ENCODE data around the gene ZRANB1. TPM values are rescaled to one million over a fixed set of nuclear protein-coding genes. Genes with fewer than 3 reads are reported as not detected.
"Not testable (repeated sequence)": the region's sequence is repeated elsewhere in the genome, so short reads cannot be mapped to it uniquely, and the experiment has no call there.

ZRANB1 gene
- total and polyA plus RNA-seq, 2 donors: 17.6 to 53.0 TPM

- DNase-seq (ENCODE audit: extremely low spot score): no peak
- no peak overlapping the region for H3K4me3 ChIP-seq (ENCODE audit: low read depth, low read length)
- no peaks in the 10 kb centered on the region for H3K36me3 ChIP-seq (ENCODE audit: insufficient read depth)
- H3K27ac ChIP-seq (ENCODE audit: low read depth): no peak overlapping the region
- H3K4me1 ChIP-seq (ENCODE audit: insufficient read depth): no peaks in the 10 kb centered on the region
- WGBS: 78% methylated on average over 3 of the region's 3 CpGs
Observed at GRCh38 chr10:124913167-124913566, 28.8 kb upstream of the ZRANB1 start.

- not testable (repeated sequence) for H3K4me1 ChIP-seq (ENCODE audit: insufficient read depth); DNase-seq (ENCODE audit: extremely low spot score); H3K27ac ChIP-seq (ENCODE audit: low read depth); H3K36me3 ChIP-seq (ENCODE audit: insufficient read depth); H3K4me3 ChIP-seq (ENCODE audit: low read depth, low read length)
- WGBS: 96% methylated on average over 16 of the region's 16 CpGs
Observed at GRCh38 chr10:124914398-124914797, 27.5 kb upstream of the ZRANB1 start.

GRCh38 chr10:124916098-124916584 lies 25.8 kb upstream of the ZRANB1 start:
- DNase-seq (ENCODE audit: extremely low spot score): peak; percentile 14
- Histone ChIP-seq H3K4me3 (ENCODE audit: low read depth, low read length) (peak overlapping the region; percentile 99), H3K27ac (ENCODE audit: low read depth) (peak overlapping the region; percentile 100), H3K4me1 (ENCODE audit: insufficient read depth) (no peaks in the 10 kb centered on the region), H3K36me3 (ENCODE audit: insufficient read depth) (no peaks in the 10 kb centered on the region)
- 3% methylated on average over 13 of the region's 13 CpGs for WGBS

- H3K27ac ChIP-seq (ENCODE audit: low read depth): peak overlapping the region; percentile 100
- H3K4me1 ChIP-seq (ENCODE audit: insufficient read depth): no peaks in the 10 kb centered on the region
- peak overlapping the region; percentile 99 for H3K4me3 ChIP-seq (ENCODE audit: low read depth, low read length)
- WGBS: under 1% methylated on average over 119 of the region's 126 CpGs
- DNase-seq (ENCODE audit: extremely low spot score): peak; percentile 82
- no peaks in the 10 kb centered on the region for H3K36me3 ChIP-seq (ENCODE audit: insufficient read depth)
Observed at GRCh38 chr10:124916585-124917427, 25.1 kb upstream of the ZRANB1 start.

GRCh38 chr10:124917428-124918190 lies 24.3 kb upstream of the ZRANB1 start:
- 1% methylated on average over 46 of the region's 46 CpGs for WGBS
- Histone ChIP-seq H3K27ac (ENCODE audit: low read depth) (peak overlapping the region; percentile 100), H3K36me3 (ENCODE audit: insufficient read depth) (no peaks in the 10 kb centered on the region), H3K4me1 (ENCODE audit: insufficient read depth) (no peaks in the 10 kb centered on the region), H3K4me3 (ENCODE audit: low read depth, low read length) (peak overlapping the region; percentile 99)
- peak; percentile 39 for DNase-seq (ENCODE audit: extremely low spot score)

GRCh38 chr10:124918191-124918830 lies 23.6 kb upstream of the ZRANB1 start:
- peak overlapping the region; percentile 99 for H3K4me3 ChIP-seq (ENCODE audit: low read depth, low read length)
- H3K4me1 ChIP-seq (ENCODE audit: insufficient read depth): no peaks in the 10 kb centered on the region
- no peak for DNase-seq (ENCODE audit: extremely low spot score)
- WGBS: 27% methylated on average over 15 of the region's 15 CpGs
- H3K27ac ChIP-seq (ENCODE audit: low read depth): peak overlapping the region; percentile 83
- H3K36me3 ChIP-seq (ENCODE audit: insufficient read depth): no peaks in the 10 kb centered on the region

GRCh38 chr10:124918906-124919305 lies 23.0 kb upstream of the ZRANB1 start:
- Histone ChIP-seq H3K27ac (ENCODE audit: low read depth) (peak overlapping the region; percentile 10), H3K4me1 (ENCODE audit: insufficient read depth) (no peaks in the 10 kb centered on the region), H3K4me3 (ENCODE audit: low read depth, low read length) (no peak overlapping the region), H3K36me3 (ENCODE audit: insufficient read depth) (no peaks in the 10 kb centered on the region)
- no peak for DNase-seq (ENCODE audit: extremely low spot score)
- WGBS: 56% methylated on average over 3 of the region's 3 CpGs

- WGBS: 82% methylated on average over 1 of the region's 1 CpG
- Histone ChIP-seq H3K27ac (ENCODE audit: low read depth) (no peak overlapping the region), H3K4me1 (ENCODE audit: insufficient read depth) (no peaks in the 10 kb centered on the region)
Observed at GRCh38 chr10:124921261-124921660, 20.7 kb upstream of the ZRANB1 start.

GRCh38 chr10:124923684-124924083 lies 18.2 kb upstream of the ZRANB1 start:
- Histone ChIP-seq H3K27ac (ENCODE audit: low read depth) (no peak overlapping the region), H3K4me3 (ENCODE audit: low read depth, low read length) (no peak overlapping the region), H3K4me1 (ENCODE audit: insufficient read depth) (no peaks in the 10 kb centered on the region), H3K36me3 (ENCODE audit: insufficient read depth) (no peaks in the 10 kb centered on the region)
- 95% methylated on average over 5 of the region's 5 CpGs for WGBS
- DNase-seq (ENCODE audit: extremely low spot score): no peak

More at GRCh38 chr10:124921261-124921660, 20.7 kb upstream of the ZRANB1 start:
- no peak overlapping the region for H3K4me3 ChIP-seq (ENCODE audit: low read depth, low read length)
- no peaks in the 10 kb centered on the region for H3K36me3 ChIP-seq (ENCODE audit: insufficient read depth)
- no peak for DNase-seq (ENCODE audit: extremely low spot score)

GRCh38 chr10:124926548-124926947 lies 15.4 kb upstream of the ZRANB1 start:
- WGBS: 83% methylated on average over 5 of the region's 5 CpGs
- no peak for DNase-seq (ENCODE audit: extremely low spot score)
- no peaks in the 10 kb centered on the region for H3K4me1 ChIP-seq (ENCODE audit: insufficient read depth)

GRCh38 chr10:124928087-124928486 lies 13.8 kb upstream of the ZRANB1 start:
- Histone ChIP-seq H3K4me3 (ENCODE audit: low read depth, low read length) (no peak overlapping the region), H3K27ac (ENCODE audit: low read depth) (no peak overlapping the region), H3K36me3 (ENCODE audit: insufficient read depth) (no peaks in the 10 kb centered on the region), H3K4me1 (ENCODE audit: insufficient read depth) (no peaks in the 10 kb centered on the region)
- DNase-seq (ENCODE audit: extremely low spot score): no peak
- 95% methylated on average over 7 of the region's 7 CpGs for WGBS

More at GRCh38 chr10:124926548-124926947, 15.4 kb upstream of the ZRANB1 start:
- H3K4me3 ChIP-seq (ENCODE audit: low read depth, low read length): no peak overlapping the region
- no peaks in the 10 kb centered on the region for H3K36me3 ChIP-seq (ENCODE audit: insufficient read depth)
- no peak overlapping the region for H3K27ac ChIP-seq (ENCODE audit: low read depth)

GRCh38 chr10:124928545-124928944 lies 13.4 kb upstream of the ZRANB1 start:
- no peak for DNase-seq (ENCODE audit: extremely low spot score)
- no peak overlapping the region for H3K4me3 ChIP-seq (ENCODE audit: low read depth, low read length)
- H3K36me3 ChIP-seq (ENCODE audit: insufficient read depth): no peaks in the 10 kb centered on the region
- H3K4me1 ChIP-seq (ENCODE audit: insufficient read depth): no peaks in the 10 kb centered on the region
- WGBS: 91% methylated on average over 3 of the region's 3 CpGs
- no peak overlapping the region for H3K27ac ChIP-seq (ENCODE audit: low read depth)

GRCh38 chr10:124935946-124936345 lies 6.0 kb upstream of the ZRANB1 start:
- DNase-seq (ENCODE audit: extremely low spot score): no peak
- Histone ChIP-seq H3K36me3 (ENCODE audit: insufficient read depth) (no peaks in the 10 kb centered on the region), H3K4me1 (ENCODE audit: insufficient read depth) (no peaks in the 10 kb centered on the region), H3K27ac (ENCODE audit: low read depth) (no peak overlapping the region), H3K4me3 (ENCODE audit: low read depth, low read length) (no peak overlapping the region)
- 93% methylated on average over 2 of the region's 2 CpGs for WGBS

Measured in urinary bladder (tissue), 4 donors.